ENCODE data around the gene RAD18.

Gene RAD18

DNA sequence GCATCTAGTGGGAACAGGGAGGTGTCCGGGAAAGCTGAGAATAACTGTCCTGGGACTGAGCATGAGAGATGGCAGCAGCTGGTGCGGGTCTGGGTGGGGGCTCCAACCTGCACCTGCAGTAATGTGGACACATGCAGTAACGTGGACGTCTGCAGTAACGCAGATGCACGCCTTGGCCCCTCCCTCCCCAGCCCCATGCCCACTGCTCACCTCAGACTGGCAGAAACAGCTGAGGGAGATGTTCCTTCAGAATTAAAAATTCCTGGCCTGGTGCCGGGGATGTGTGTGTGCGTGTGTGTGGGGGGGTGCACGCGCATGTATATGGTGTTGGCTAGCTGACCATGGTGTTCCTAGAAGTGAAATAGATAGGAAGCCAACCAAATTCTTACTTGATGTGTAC is 107.2 kb downstream of the RAD18 start:
- no peak for DNase-seq
- no peaks in the 10 kb centered on the region for H3K9me3 Mint-ChIP-seq
- no peaks in the 10 kb centered on the region for H3K4me1 Mint-ChIP-seq
- no peak overlapping the region for H3K27ac Mint-ChIP-seq
- TF ChIP-seq, protein P1, sequence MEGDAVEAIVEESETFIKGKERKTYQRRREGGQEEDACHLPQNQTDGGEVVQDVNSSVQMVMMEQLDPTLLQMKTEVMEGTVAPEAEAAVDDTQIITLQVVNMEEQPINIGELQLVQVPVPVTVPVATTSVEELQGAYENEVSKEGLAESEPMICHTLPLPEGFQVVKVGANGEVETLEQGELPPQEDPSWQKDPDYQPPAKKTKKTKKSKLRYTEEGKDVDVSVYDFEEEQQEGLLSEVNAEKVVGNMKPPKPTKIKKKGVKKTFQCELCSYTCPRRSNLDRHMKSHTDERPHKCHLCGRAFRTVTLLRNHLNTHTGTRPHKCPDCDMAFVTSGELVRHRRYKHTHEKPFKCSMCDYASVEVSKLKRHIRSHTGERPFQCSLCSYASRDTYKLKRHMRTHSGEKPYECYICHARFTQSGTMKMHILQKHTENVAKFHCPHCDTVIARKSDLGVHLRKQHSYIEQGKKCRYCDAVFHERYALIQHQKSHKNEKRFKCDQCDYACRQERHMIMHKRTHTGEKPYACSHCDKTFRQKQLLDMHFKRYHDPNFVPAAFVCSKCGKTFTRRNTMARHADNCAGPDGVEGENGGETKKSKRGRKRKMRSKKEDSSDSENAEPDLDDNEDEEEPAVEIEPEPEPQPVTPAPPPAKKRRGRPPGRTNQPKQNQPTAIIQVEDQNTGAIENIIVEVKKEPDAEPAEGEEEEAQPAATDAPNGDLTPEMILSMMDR (IDR thresholded peaks at IDR 0.05) = no peak
- H3K4me3 Mint-ChIP-seq = no peak overlapping the region
- no peaks in the 10 kb centered on the region for H3K36me3 Mint-ChIP-seq (ENCODE audit: low read depth)
- H3K27me3 Mint-ChIP-seq (ENCODE audit: low read depth, poor library complexity) = no peaks in the 10 kb centered on the region

DNA sequence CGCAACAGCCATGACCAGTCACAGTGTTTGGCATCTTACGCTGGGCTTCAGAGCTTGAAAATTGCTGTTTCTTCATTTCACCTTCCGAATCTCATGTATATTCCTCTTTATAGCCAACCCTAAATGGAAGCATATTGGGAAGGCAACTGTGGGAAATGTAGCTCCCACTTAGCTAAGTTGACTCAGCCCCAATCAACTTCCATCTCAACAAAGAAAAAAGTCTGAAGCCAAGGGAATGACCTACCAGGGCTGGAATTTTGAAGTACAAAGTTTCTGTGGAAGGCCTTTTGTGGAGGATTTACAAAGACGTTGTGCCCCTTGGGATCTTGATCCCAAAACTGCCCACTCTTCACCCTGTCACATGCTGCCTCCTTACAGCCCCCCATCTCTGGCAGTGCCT is 108.6 kb downstream of the RAD18 start:
- Mint-ChIP-seq H3K4me3 (no peak overlapping the region), H3K9me3 (no peaks in the 10 kb centered on the region), H3K27me3 (ENCODE audit: low read depth, poor library complexity) (no peaks in the 10 kb centered on the region), H3K27ac (no peak overlapping the region), H3K36me3 (ENCODE audit: low read depth) (no peaks in the 10 kb centered on the region), H3K4me1 (no peaks in the 10 kb centered on the region)
- no peak for DNase-seq
- TF ChIP-seq, protein P1 (IDR thresholded peaks at IDR 0.05) = no peak

DNA sequence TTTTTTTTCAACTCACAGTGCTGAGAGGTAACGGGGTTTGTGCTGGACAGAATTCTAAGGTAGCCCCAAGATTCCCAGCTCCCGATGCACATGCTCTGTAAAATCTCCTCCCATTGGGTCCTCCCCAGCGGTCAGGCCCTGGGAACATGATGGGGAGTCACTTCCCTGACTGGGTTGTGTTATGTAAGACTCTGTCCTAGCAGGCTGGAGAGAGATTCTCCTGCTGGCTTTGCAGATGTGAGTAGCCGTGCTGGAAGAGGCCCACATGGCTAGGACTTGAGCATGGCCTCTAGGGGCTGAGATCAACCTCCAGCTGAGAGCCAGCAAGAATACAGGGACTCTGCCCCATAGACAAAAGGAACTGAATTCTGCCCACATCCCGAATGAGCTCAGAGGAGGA is 110.2 kb downstream of the RAD18 start:
- no peak for DNase-seq
- H3K9me3 Mint-ChIP-seq = no peaks in the 10 kb centered on the region
- H3K36me3 Mint-ChIP-seq (ENCODE audit: low read depth) = no peaks in the 10 kb centered on the region
- H3K4me1 Mint-ChIP-seq = no peaks in the 10 kb centered on the region
- no peak overlapping the region for H3K27ac Mint-ChIP-seq
- H3K27me3 Mint-ChIP-seq (ENCODE audit: low read depth, poor library complexity) = no peaks in the 10 kb centered on the region
- H3K4me3 Mint-ChIP-seq = no peak overlapping the region
- TF ChIP-seq, protein P1 (IDR thresholded peaks at IDR 0.05) = no peak

DNA sequence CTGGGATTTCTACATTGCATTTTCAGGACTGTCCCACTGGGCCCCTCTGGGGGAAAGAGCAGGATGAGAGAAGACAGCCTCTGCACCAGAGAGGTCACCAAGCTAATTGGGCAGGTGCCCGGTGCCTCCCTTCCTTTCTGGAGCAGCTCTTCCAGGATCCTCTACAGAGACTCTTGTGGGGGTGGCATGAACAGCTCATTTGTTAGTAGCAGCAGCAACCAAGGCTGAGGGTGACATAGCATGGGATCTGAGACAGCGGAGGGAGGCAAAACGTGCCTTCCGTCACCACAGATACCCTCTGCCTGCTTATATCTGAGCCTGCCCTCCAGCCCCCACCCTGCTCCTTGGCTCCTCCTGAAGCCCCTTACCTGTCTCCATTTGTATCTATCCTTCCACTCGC is 110.8 kb downstream of the RAD18 start:
- Mint-ChIP-seq H3K4me3 (no peak overlapping the region), H3K27ac (no peak overlapping the region), H3K27me3 (ENCODE audit: low read depth, poor library complexity) (no peaks in the 10 kb centered on the region), H3K36me3 (ENCODE audit: low read depth) (no peaks in the 10 kb centered on the region), H3K4me1 (no peaks in the 10 kb centered on the region), H3K9me3 (no peaks in the 10 kb centered on the region)
- DNase-seq = no peak
- TF ChIP-seq, protein P1 (IDR thresholded peaks at IDR 0.05) = no peak

DNA sequence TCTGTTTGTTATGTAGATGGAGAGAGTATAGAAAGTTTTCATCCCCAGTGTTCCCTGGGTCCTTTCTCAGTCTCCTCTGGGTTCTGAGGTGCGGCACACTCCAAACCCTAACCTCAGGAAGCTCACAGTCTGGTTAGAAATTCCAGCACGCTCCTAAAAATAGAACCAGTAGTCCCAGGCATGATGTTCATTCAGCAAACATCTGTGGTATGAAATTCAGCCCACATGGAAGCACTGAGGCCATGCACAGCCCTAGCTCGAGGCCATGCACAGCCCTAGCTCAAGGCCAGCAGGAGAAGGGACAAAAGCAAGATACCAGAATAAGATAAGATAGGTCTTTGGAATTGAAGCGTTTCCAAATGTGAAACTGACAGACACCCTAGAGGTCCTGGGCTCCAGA is 111.6 kb downstream of the RAD18 start:
- TF ChIP-seq, protein P1 (IDR thresholded peaks at IDR 0.05) = no peak
- no peaks in the 10 kb centered on the region for H3K4me1 Mint-ChIP-seq
- no peak for DNase-seq
- no peaks in the 10 kb centered on the region for H3K9me3 Mint-ChIP-seq
- H3K36me3 Mint-ChIP-seq (ENCODE audit: low read depth) = no peaks in the 10 kb centered on the region
- no peaks in the 10 kb centered on the region for H3K27me3 Mint-ChIP-seq (ENCODE audit: low read depth, poor library complexity)
- no peak overlapping the region for H3K27ac Mint-ChIP-seq
- no peak overlapping the region for H3K4me3 Mint-ChIP-seq

DNA sequence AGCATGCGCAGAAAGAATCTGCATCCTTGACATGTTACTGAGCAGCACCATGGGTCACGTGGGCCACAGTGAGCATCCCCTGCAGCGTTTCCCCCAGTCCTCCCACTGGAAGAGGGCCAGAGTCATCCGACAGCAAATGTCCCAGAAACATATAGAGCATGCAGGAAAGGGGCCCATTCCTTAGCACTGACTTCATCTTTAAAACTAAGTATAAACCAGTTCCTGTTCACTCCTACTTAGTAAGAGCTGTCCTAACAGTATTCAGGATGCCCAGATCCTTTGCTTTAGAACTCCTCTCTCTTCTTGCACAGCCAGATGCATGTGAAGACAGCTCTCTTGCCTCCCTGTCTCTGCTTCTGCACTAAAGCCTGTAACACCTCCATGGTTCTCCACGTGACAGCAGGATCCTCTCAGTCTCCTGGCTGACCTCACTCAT is 114.6 kb downstream of the RAD18 start:
- Mint-ChIP-seq H3K27ac (peak overlapping the region; percentile 14), H3K27me3 (ENCODE audit: low read depth, poor library complexity) (no peaks in the 10 kb centered on the region), H3K9me3 (no peaks in the 10 kb centered on the region), H3K4me1 (no peaks in the 10 kb centered on the region), H3K36me3 (ENCODE audit: low read depth) (no peaks in the 10 kb centered on the region), H3K4me3 (no peak overlapping the region)
- DNase-seq = no peak
- TF ChIP-seq, protein P1 (IDR thresholded peaks at IDR 0.05) = no peak
